HK-2 (cell line): ENCODE data around the gene C3orf18.
A peak's percentile ranks its signal among the peaks of the same experiment; 100 is the strongest.

Experiments used
- DNase-seq: peaks from one replicate; pipeline ENCODE4 v3.0.0-alpha.2; 2018; ENCODE audit not compliant: unreplicated experiment

C3orf18 gene

GRCh38 chr3:50603261-50604109, 35.9 kb upstream of the C3orf18 start:
- no peak for DNase-seq

DNA sequence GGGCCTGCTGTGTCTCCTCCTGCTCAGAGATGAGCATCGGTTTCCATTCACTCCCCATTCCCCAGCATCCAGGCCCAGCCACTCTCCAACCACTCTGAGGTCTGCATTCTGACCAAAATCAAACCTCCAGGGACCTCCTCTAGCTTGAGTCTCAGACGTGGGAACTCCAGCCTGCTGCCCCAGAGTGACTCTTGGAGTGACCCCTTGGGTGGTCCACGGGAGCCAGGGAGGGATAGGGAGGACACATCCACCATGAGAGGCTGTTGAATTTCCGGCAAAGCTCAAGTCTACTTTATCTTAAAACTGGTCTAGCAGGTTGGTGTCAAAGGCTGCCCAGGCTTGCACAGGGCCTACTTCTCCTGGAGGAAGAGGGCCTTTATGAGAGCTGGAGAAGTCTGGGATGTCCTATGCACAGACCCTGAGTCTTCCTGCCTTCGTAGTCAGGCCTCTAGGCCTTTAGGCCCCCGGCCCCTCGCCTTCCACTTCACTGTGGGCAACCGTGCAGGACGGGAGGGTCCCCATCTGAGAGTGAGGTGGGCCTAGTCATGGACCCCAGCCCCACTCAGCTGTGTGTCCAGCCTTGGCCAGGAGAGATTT, 35.1 kb upstream of the C3orf18 start:
- DNase-seq = no peak

DNA sequence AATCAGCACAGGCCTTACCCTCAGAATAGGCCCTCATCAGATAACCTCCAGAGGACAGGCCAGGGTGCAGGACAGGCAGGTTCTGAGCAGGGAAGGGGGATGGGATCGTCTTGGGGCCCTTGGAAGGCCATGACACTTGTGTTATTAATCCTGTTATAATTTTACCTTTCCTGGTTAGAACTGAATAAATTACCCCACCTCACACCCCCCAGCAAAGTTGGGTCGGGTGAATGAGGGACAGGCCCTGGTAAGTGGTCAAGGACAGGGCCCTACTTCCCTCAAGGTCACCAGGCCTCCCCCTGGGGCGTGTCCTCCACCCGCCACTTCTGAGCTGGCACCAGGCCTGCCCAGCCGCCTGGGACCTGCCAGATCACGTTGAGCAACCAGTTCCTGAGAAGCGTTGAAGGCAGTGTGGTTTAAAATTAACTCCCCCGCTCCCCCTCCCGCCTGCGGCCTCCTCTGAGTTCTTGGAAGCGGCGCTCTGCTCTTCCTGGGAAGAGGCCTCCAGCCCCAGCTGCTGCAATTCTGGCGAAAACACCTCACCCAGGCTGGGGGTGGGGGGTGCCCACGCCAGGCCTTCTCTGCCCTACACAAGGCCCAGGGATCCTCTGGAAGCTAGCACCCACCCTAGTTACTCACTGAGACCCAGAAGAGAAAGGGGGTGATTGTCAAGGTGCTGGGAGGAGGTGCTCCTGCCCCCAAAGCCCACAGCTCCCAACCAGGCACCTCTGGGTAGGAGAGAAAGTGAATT, 33.5 kb upstream of the C3orf18 start:
- DNase-seq = peak; percentile 87

DNA sequence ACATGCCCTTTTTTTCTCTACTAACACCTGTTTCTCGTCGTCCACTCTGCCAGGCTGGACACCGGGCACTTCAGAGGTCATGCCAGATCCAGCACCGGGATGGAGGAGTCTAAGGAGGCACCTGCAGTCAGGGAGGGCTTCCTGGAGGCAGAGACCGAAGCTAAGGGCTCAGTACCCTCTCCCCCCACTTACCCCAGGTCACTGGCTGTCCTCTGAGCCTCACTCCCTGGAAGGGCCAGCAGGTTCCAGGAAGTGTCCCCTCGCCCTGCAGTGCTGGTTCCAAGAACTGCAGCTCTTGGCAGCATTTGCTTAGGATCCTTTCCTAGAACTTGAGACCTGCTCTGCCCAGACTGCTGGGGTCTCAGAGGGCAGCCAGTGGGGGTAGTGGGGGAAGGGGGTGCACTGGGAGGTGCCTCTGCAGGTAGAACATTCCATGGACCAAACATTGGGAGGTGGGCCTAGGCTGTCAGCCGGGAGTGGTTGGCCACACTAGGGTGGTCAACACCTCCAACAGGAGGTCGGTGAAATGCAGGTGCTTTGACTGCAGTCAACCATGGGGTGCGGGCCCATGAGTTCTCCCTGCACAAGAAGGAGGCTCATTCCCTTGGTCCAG, 32.7 kb upstream of the C3orf18 start:
- DNase-seq = no peak

- DNase-seq = no peak
Observed at GRCh38 chr3:50599716-50600118, 32.2 kb upstream of the C3orf18 start.

DNA sequence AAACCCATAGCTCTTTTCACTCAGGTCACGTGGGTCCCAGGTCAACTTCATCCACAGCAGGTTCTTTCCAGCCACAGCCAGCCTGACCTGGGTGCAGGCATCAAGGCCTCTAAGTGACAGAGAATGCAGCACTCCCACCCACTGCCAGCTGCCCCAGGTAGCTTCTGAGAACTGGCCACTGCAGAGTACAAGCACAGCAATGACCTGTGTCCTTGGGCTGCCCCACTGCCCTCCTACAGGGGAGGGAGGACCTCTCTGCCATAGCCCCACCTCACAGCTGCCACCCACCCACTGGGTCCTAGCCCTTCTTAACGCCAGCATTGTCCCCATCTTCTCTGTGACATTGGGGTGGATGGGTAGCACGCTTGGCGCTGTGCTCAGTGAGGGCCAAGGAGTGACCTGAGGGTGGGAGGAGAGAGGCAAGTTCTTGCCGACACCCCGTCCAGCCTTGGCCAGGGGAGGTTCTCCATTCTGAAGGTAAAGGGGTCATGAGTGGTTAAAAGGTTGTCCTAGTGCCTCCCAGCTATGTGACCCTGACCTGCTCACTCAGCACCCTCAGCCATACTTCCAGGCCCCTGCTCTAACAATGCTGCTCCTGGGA, 31.7 kb upstream of the C3orf18 start:
- no peak for DNase-seq

DNA sequence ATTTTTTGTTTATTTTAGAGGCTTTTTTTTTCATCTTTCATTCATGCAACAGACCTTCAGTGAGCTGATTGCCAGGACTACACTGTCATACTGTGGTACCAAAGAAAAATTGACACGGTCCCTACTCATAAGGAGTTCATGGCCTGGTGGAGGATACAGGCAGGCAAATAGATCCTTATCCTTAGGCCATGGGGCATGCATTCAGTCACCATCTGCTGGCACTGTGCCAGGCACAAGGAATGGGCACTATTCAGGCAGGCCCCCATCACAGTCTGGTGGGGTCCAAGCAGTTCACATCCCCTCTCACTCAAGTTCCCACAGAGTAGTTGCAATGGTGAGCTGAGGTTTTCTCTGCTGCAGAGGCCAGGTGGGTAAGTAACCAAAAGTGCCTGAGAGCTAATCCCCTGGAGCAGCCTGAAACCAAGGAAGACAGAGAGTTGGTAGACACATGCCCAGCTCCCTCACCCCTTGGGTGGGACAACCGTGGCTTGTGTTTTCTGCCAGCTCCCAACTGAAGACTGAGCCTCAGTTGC, 26.8 kb upstream of the C3orf18 start:
- no peak for DNase-seq

- DNase-seq = no peak
Observed at GRCh38 chr3:50592568-50592967, 25.0 kb upstream of the C3orf18 start.

- no peak for DNase-seq
Observed at GRCh38 chr3:50591196-50591741, 23.7 kb upstream of the C3orf18 start.

GRCh38 chr3:50588759-50589433, 21.3 kb upstream of the C3orf18 start:
- no peak for DNase-seq

GRCh38 chr3:50587806-50588758, 20.5 kb upstream of the C3orf18 start:
- no peak for DNase-seq

DNA sequence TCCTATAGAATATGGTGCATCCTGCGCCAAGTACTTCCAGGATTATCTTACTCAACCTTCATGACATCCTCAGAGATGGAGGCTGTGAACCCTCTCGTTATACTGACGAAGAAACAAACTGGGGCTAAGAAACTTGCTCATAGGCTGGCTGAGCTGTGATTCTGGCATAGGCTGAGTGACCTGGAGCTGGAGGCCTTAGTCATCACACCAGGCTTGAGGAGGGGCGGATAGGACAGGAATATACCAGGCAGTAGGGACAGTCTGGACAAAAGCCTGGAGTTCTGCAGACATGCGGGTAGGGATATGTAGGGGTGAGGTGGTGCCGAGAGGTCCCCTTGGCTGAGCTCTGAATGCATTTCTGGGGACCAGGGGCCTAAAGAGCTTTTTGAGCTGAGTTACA, 19.8 kb upstream of the C3orf18 start:
- DNase-seq = no peak

DNA sequence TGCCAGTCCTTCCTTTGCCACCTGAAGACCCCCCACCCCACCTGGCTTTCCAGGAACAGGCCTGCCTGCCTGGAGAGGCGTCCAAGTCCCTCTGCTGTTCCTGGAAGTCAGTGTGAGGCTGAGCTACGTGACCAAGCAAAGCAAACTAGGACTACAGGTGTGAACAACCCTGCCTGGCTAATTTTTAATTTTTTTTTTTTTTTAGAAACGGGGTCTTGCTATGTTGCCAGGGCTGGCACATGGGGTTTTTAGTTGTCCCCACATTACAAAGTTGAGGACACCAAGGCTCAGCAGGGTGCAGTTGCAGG, 19.2 kb upstream of the C3orf18 start:
- DNase-seq = no peak

DNA sequence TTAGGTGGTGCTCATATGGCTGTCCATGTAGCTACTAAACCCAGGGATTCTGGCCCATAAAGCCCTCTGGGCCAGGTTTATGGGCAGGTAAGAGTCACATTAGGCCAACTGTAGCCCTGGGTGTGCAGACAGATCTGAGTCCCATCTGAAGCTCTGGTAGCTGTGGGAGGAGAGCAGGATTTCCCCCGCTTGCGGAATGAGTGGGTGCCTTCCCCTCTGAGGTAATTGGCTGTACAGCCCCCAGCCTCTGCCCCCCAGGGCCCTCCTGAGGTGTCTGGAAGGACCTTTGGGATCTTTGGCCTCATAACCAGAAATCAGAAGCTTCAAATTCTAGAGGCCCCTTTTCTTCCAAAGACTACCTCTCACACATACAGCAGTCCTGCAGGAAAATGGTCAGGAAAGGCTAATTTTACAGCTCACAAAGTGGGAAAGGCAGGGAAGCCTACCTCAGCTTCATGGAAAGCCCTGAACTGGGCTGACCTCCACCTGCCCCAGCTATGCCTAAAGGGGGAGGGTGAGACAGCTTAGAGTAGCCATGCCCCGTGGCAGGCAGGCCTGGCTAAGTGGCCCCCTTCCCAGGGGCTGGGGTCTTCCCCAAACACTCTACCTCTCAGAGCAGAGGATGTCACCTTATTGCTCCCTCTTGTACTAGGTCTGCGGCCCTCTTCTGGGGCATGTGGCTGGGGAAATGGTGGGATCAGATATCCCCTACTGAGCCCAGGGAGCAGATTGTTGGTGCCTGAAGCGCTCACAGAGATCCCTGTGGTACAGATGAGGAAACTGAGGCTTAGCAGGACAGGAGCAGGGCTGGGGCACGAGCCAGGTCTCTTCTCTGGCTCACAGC, 18.6 kb upstream of the C3orf18 start:
- DNase-seq = no peak

- no peak for DNase-seq
Observed at GRCh38 chr3:50584391-50584790, 16.8 kb upstream of the C3orf18 start.

- no peak for DNase-seq
Observed at GRCh38 chr3:50583897-50584296, 16.4 kb upstream of the C3orf18 start.

GRCh38 chr3:50582083-50582482, 14.5 kb upstream of the C3orf18 start:
- no peak for DNase-seq

DNA sequence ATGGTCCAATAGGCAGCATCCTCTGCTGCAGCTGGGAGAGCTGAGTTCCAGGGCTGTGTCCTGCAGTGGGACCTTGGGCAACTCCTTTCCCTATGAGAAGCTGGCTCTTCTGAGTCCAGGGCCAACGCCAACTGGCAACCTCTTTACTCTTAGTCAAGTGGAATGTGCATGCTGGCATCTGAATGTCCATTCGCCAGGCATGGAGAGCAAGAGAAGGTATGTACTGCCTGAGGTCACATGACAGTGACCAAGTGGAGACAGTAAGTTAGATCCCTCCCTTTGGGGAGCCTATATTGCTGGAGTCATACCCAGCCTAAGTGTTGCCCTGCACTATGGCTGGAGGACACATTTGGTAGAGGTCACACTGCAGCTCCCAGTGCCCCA, 13.9 kb upstream of the C3orf18 start:
- no peak for DNase-seq
